H9 (cell line): Measurements from ENCODE around the gene ADGRA1. TPM values are rescaled to one million over a fixed set of nuclear protein-coding genes. Genes with fewer than 3 reads are reported as not detected.

Experiments used
- DNase-seq: peaks from one replicate; pipeline ENCODE4 v3.0.0-alpha.2; 2017
- H2AFZ ChIP-seq: one replicate; pipeline ENCODE4 v1.6.1; 2013; ENCODE audit warnings: mild to moderate bottlenecking, low read length, control low read depth, moderate library complexity
- H2AK5ac ChIP-seq: 2 replicates; pipeline ENCODE4 v1.6.1; 2013; ENCODE audit warnings: low read length, control low read depth, mixed read lengths; ENCODE audit not compliant: insufficient read length
- H2BK120ac ChIP-seq: one replicate; pipeline ENCODE4 v1.6.1; 2013; ENCODE audit warnings: low read depth, mild to moderate bottlenecking, low read length, control low read depth, inconsistent platforms; ENCODE audit not compliant: poor library complexity, severe bottlenecking
- H2BK12ac ChIP-seq: 2 replicates; pipeline ENCODE4 v1.6.1; 2013; ENCODE audit warnings: low read length, control low read depth, mixed read lengths, low read depth; ENCODE audit not compliant: insufficient read length
- H2BK15ac ChIP-seq: 2 replicates; pipeline ENCODE4 v1.6.1; 2013; ENCODE audit warnings: low read depth, low read length, control low read depth
- H2BK20ac ChIP-seq: one replicate; pipeline ENCODE4 v1.6.1; 2013; ENCODE audit warnings: low read depth, mild to moderate bottlenecking, low read length, control low read depth, inconsistent platforms; ENCODE audit not compliant: poor library complexity, severe bottlenecking
- H2BK5ac ChIP-seq: 2 replicates; pipeline ENCODE4 v1.6.1; 2013; ENCODE audit warnings: low read length, control low read depth, mixed read lengths; ENCODE audit not compliant: insufficient read length
- H3K14ac ChIP-seq: 2 replicates; pipeline ENCODE4 v1.6.1; 2013; ENCODE audit warnings: low read length, control low read depth; ENCODE audit not compliant: insufficient read depth
- H3K18ac ChIP-seq: 2 replicates; pipeline ENCODE4 v1.6.1; 2013; ENCODE audit warnings: low read depth, mild to moderate bottlenecking, mixed read lengths, low read length, control low read depth; ENCODE audit not compliant: insufficient read length
- H3K23ac ChIP-seq: 2 replicates; pipeline ENCODE4 v1.6.1; 2013; ENCODE audit warnings: low read length, control low read depth, mixed read lengths, low read depth; ENCODE audit not compliant: insufficient read length
- H3K23me2 ChIP-seq: 2 replicates; pipeline ENCODE4 v1.6.1; 2013; ENCODE audit warnings: low read depth, mild to moderate bottlenecking, mixed read lengths, low read length, control low read depth; ENCODE audit not compliant: insufficient read length, poor library complexity, severe bottlenecking
- H3K27ac ChIP-seq: 2 replicates; pipeline ENCODE4 v1.5.1; 2013; ENCODE audit warnings: low read length, control low read depth, mixed read lengths, low read depth; ENCODE audit not compliant: insufficient read length
- H3K27me3 ChIP-seq: 2 replicates; pipeline ENCODE4 v1.6.1; 2013; ENCODE audit warnings: low read length, control low read depth, inconsistent platforms; ENCODE audit not compliant: insufficient read depth
- H3K4ac ChIP-seq: 2 replicates; pipeline ENCODE4 v1.6.1; 2013; ENCODE audit warnings: low read depth, mild to moderate bottlenecking, control low read depth, inconsistent platforms, low read length, moderate library complexity
- H3K4me1 ChIP-seq: 2 replicates; pipeline ENCODE4 v1.6.1; 2013; ENCODE audit warnings: low read length, control low read depth, inconsistent platforms; ENCODE audit not compliant: insufficient read depth
- H3K4me2 ChIP-seq: 2 replicates; pipeline ENCODE4 v1.6.1; 2013; ENCODE audit warnings: low read length, control low read depth, mixed read lengths; ENCODE audit not compliant: insufficient read length, insufficient read depth
- H3K56ac ChIP-seq: 2 replicates; pipeline ENCODE4 v1.6.1; 2013; ENCODE audit warnings: low read depth, mild to moderate bottlenecking, mixed read lengths, low read length, control low read depth; ENCODE audit not compliant: insufficient read length
- H3K79me1 ChIP-seq: 2 replicates; pipeline ENCODE4 v1.6.1; 2013; ENCODE audit warnings: low read depth, mild to moderate bottlenecking, moderate library complexity, low read length, control low read depth, inconsistent platforms; ENCODE audit not compliant: insufficient read depth, poor library complexity, severe bottlenecking
- H3K79me2 ChIP-seq: 2 replicates; pipeline ENCODE4 v1.6.1; 2013; ENCODE audit warnings: low read length, control low read depth, inconsistent platforms; ENCODE audit not compliant: insufficient read depth
- H3K9ac ChIP-seq: 2 replicates; pipeline ENCODE4 v1.6.1; 2013; ENCODE audit warnings: low read length, control low read depth, mixed read lengths; ENCODE audit not compliant: insufficient read length; ENCODE audit errors: extremely low read depth
- H3K9me3 ChIP-seq: one replicate; pipeline ENCODE4 v1.6.1; 2013; ENCODE audit warnings: low read depth, low read length, inconsistent platforms; ENCODE audit not compliant: control insufficient read depth
- H3T11ph ChIP-seq: one replicate; pipeline ENCODE4 v1.6.1; 2013; ENCODE audit warnings: mild to moderate bottlenecking, low read length, control low read depth, inconsistent platforms
- H4K20me1 ChIP-seq: one replicate; pipeline ENCODE4 v1.6.1; 2013; ENCODE audit not compliant: control insufficient read depth, insufficient read length, insufficient read depth
- H4K5ac ChIP-seq: 2 replicates; pipeline ENCODE4 v1.6.1; 2013; ENCODE audit warnings: low read depth, mild to moderate bottlenecking, mixed read lengths, low read length, control low read depth; ENCODE audit not compliant: insufficient read length
- H4K8ac ChIP-seq: replicated peaks from 2 replicates; pipeline ENCODE4 v1.6.1; 2013; ENCODE audit warnings: low read length, control low read depth, mixed read lengths, low read depth; ENCODE audit not compliant: insufficient read length
- H4K91ac ChIP-seq: 2 replicates; pipeline ENCODE4 v1.6.1; 2013; ENCODE audit warnings: low read depth, mild to moderate bottlenecking, moderate library complexity, mixed read lengths, low read length, control low read depth; ENCODE audit not compliant: insufficient read length
- H3K27ac Mint-ChIP-seq, 3 experiments: 2 replicates in 2 of 3; 3 replicates in 1 of 3; pipeline ENCODE4 v1.8.0; 2020 to 2021; ENCODE audit warnings: mixed read lengths in 3 of 3, mild to moderate bottlenecking in 1 of 3, moderate library complexity in 1 of 3
- H3K27me3 Mint-ChIP-seq: 2 replicates; pipeline ENCODE4 v1.8.0; 2021; ENCODE audit warnings: low read depth, mild to moderate bottlenecking, moderate library complexity, mixed read lengths
- H3K36me3 Mint-ChIP-seq, 3 experiments: 2 replicates in 2 of 3; 3 replicates in 1 of 3; pipeline ENCODE4 v1.8.0; 2020 to 2021; ENCODE audit warnings: low read depth in 3 of 3, mixed read lengths in 3 of 3; ENCODE audit not compliant: insufficient read depth in 1 of 3
- H3K4me1 Mint-ChIP-seq, 2 experiments: 2 replicates each; pipeline ENCODE4 v1.8.0; 2020; ENCODE audit warnings: mixed read lengths in 2 of 2
- H3K4me3 Mint-ChIP-seq, 2 experiments: 2 replicates in 1 of 2; 3 replicates in 1 of 2; pipeline ENCODE4 v1.8.0; 2020 to 2021; ENCODE audit warnings: mild to moderate bottlenecking in 2 of 2, mixed read lengths in 2 of 2, moderate library complexity in 1 of 2
- H3K9me3 Mint-ChIP-seq, 2 experiments: 2 replicates in 1 of 2; 3 replicates in 1 of 2; pipeline ENCODE4 v1.8.0; 2020; ENCODE audit warnings: mild to moderate bottlenecking in 2 of 2, mixed read lengths in 2 of 2, moderate library complexity in 1 of 2
- WGBS: extraction: QIAGEN DNeasy Blood & Tissue Kit; methylation state at CpG from one replicate; pipeline ENCODE4 v1.1.7; 2013; ENCODE audit warnings: missing lambda C conversion rate, low lambda C conversion rate, mixed read lengths; ENCODE audit not compliant: insufficient read length; ENCODE audit errors: extremely low coverage; 5-methylcytosine and 5-hydroxymethylcytosine counted together
- total RNA-seq: library from RNA; stranded (reverse); gene quantifications from 2 replicates; pipeline ENCODE4 v1.2.1, GENCODE V29; 2021
- TF ChIP-seq, protein P1 (sequence below): fragments of 200-600 bp; sonication (generic); conservative IDR thresholded peaks from 3 replicates; pipeline ENCODE4 v1.8.0; 2021; ENCODE audit warnings: antibody characterized with exemption, mild to moderate bottlenecking

The ADGRA1 gene
- total RNA-seq, 1 experiment from 2014 or later = 0.11 TPM

DNA sequence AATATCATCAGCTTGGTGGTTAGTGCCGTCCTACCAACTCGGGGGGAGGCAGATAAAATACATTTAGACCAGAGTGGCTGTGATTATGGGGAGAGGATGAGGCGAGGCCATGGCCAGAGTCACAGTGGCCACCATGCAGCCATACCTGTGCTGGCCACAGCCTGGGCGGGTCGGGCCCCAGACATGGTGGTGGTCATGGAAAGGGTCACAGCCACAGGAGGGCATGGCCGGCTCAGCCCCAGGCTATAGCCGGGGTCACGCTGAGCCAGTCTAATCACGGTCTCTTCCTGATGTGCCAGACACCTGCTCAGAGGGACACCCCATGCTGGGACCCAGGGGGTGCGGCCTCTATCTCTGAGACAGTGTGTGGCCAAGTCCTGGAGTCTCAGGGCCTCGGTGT is 10.2 kb downstream of the ADGRA1 start:
- WGBS = no CpG with 5 or more reads among the region's 11 CpGs
- no peak overlapping the region for H3K18ac ChIP-seq

More for the DNA sequence above, 10.2 kb downstream of the ADGRA1 start:
- Histone ChIP-seq H4K20me1 (peaks cover 4% of the 10 kb centered on the region), H2BK20ac (no peak overlapping the region), H3K23ac (no peak overlapping the region), H2AFZ (no peak overlapping the region), H2BK120ac (no peak overlapping the region), H2BK5ac (no peak overlapping the region), H3K27me3 (no peaks in the 10 kb centered on the region), H3K79me1 (no peaks in the 10 kb centered on the region), H3K4ac (no peak overlapping the region), H4K8ac (no peak overlapping the region), H3K14ac (no peak overlapping the region), H3K4me1 (no peaks in the 10 kb centered on the region), H3K79me2 (no peaks in the 10 kb centered on the region), H3K4me2 (no peak overlapping the region), H2BK15ac (no peak overlapping the region), H2AK5ac (no peak overlapping the region), H3K23me2 (no peaks in the 10 kb centered on the region), H4K91ac (no peak overlapping the region), H3K9me3 (no peaks in the 10 kb centered on the region), H3K56ac (no peak overlapping the region), H3T11ph (no peak overlapping the region), H2BK12ac (no peak overlapping the region), H4K5ac (no peak overlapping the region), H3K9ac (no peak overlapping the region), H3K27ac (no peak overlapping the region)
- peaks cover 14% of the 10 kb centered on the region for H3K27me3 Mint-ChIP-seq
- no peak overlapping the region for H3K4me3 Mint-ChIP-seq
- peaks cover 22 to 36% of the 10 kb centered on the region in 2 experiments for H3K4me1 Mint-ChIP-seq
- no peaks in the 10 kb centered on the region for H3K36me3 Mint-ChIP-seq
- no peak for DNase-seq
- TF ChIP-seq, protein P1, sequence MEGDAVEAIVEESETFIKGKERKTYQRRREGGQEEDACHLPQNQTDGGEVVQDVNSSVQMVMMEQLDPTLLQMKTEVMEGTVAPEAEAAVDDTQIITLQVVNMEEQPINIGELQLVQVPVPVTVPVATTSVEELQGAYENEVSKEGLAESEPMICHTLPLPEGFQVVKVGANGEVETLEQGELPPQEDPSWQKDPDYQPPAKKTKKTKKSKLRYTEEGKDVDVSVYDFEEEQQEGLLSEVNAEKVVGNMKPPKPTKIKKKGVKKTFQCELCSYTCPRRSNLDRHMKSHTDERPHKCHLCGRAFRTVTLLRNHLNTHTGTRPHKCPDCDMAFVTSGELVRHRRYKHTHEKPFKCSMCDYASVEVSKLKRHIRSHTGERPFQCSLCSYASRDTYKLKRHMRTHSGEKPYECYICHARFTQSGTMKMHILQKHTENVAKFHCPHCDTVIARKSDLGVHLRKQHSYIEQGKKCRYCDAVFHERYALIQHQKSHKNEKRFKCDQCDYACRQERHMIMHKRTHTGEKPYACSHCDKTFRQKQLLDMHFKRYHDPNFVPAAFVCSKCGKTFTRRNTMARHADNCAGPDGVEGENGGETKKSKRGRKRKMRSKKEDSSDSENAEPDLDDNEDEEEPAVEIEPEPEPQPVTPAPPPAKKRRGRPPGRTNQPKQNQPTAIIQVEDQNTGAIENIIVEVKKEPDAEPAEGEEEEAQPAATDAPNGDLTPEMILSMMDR = no peak
- no peaks in the 10 kb centered on the region for H3K9me3 Mint-ChIP-seq
- no peak overlapping the region; a peak in 1 of 7 replicates for H3K27ac Mint-ChIP-seq
